G401 (cell line): ENCODE data around the gene CYP17A1. TPM values are rescaled to one million over a fixed set of nuclear protein-coding genes. Genes with fewer than 3 reads are reported as not detected.

Experiments used
- DNase-seq: peaks from one replicate; pipeline ENCODE4 v3.0.0-alpha.2; 2015; ENCODE audit warnings: low spot score
- in situ Hi-C: cut with HindIII; loops from 2 replicates; pipeline ENCODE4 v1.10.0; 2016; ENCODE audit warnings: low sequenced_read_pairs, mixed read lengths
- total RNA-seq: library from RNA; depleted of rRNA; stranded (reverse); fragments of >200 nt; shearing (Covaris generic); gene quantifications from 2 replicates; pipeline ENCODE4 v1.2.3, GENCODE V29; 2014

Gene CYP17A1
- total RNA-seq, 1 experiment from 2014 or later: not detected

DNA sequence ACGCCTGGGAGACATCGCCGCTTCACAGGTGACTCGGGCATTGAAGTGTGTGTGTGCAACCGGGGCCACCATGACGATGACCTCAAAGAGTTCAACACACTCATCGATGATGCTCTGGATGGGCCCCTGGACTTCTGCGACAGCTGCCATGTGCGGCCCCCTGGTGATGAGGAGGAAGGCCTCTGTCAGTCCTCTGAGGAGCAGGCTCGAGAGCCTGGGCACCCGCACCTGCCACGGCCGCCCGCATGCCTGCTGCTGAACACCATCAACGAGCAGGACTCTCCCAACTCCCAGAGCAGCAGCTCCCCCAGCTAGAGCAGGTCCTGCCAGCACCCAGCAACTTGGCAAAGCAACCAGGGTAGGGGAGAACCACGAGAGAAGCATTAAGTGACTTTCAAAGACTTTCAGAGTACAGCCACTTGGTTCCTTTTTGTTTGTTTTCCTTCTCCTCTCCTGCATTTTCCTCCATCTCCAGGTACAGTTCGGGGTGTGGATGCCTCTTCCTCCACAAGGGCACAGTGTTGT is 24.1 kb downstream of the CYP17A1 start:
- in situ Hi-C loops: no loop called here

DNA sequence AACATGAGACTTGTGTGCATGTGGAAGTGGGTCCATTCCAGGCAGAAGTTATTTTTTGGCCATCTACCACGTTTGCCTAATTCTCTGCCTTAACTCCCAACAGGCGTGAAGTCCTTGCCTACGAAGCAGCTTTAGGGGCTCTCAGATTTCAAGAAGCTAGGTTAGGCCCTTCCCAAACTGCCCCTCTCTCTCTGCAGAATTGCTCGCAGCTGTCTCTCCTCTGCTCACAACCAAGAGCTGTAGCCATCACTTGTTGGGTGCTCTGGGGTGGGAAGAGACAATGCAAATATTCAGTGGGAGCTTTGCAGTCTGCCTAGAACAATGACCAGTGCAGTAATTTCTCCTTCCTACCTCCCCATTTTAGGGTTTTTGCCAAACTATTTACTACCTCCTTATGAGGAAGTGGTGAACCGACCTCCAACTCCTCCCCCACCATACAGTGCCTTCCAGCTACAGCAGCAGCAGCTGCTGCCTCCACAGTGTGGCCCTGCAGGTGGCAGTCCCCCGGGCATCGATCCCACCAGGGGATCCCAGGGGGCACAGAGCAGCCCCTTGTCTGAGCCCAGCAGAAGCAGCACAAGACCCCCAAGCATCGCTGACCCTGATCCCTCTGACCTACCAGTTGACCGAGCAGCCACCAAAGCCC is 24.9 kb downstream of the CYP17A1 start:
- in situ Hi-C loops: no loop called here
- no peak for DNase-seq

More for the DNA sequence above, 24.1 kb downstream of the CYP17A1 start:
- no peak for DNase-seq

DNA sequence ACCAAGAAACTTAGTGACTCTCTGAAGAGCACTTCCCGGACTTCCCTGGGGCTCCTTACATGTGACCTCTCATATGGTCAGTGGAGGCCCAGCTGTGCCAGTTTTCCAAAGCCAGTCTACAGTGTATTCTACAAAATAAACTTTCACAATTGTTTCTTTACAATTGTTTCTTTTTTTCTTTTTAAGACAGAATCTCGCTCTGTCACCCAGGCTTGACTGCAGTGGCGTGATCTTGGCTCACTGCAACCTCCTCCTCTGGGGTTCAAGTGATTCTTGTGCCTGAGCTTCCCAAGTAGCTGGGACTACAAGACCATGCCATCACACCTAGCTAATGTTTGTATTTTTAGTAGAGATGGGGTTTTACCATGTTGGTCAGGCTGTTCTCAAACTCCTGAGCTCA is 25.9 kb downstream of the CYP17A1 start:
- in situ Hi-C loops: no loop called here
- DNase-seq: no peak

DNA sequence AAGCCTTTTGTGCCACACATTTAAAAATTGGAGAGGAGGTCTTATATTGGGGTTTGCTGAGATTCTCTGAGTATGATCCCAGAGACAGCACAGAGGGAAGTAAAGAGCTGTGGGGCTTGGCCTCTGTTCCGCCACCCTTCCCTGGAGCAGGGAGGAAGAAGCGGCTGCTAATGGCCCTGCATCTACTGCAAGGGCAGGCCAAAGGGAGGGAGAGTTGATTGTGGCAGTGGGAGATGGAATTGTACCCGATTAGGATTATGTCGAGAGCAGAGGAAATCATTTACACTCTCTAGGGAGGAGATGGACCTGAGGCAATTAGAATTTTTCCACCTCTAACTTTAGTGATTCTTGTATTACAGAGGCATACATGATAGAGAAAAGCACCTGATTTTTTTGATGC is 28.8 kb downstream of the CYP17A1 start:
- in situ Hi-C loops: no loop called here
- DNase-seq: no peak

DNA sequence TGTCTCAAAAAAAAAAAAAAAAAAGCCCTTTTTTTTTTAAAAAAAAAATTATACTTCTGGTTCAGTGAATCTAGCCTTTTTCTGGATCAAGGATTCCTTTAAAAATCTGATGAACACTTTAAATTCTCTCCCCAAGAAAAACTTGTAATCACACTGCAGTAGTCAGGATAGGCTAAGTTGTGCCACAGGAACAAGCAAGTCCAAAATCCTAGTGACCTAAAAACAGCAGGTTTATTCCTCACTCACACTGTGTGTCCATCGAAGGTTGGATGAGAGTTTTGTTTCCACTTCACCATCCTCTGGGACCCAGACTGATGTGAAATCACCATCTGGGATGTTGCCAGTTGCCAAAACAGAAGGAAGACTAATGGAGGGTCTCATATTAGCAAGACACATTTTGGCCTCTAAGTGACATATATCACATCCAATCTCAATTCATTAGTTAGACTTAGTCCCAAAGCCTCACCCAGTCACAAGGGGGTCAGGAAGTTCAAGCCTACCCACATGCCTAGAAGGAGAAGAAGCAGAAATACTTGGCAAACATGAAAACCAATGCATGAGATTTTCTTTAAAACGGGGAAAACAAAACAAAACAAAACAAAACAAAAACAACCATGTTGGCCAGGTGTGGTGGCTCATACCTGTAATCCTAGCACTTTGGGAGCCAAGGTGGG is 32.7 kb downstream of the CYP17A1 start:
- in situ Hi-C loops: no loop called here
- no peak for DNase-seq

DNA sequence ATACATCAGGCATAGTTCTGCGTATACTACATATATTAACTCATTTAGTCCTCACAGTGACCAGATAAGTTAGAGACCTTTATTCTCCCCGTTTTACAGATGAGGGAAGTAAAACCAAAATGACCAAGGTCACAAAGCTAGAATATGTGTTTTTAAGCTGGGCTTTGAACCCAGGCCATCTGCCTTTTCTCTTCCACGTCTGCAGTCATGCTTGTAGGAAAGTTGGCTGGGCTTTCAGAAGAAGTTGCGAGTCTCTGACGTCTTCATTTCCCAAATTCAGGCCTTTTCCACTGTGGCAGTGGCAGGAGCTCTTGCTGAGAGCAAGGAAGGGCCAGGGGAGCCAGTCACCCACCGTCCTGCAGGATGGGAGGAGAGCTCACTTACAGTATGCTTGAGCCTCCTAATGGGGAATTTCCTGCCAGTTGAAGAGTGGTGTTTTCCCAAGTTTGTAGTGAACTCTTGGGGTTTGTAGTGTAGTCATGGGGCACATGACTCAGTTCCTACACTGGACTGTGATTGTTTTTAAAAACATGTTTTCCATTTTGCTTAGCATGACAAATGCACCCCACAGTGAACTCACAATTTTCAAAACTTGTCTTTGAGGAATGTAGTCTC is 34.2 kb downstream of the CYP17A1 start:
- in situ Hi-C loops: no loop called here
- DNase-seq: no peak

DNA sequence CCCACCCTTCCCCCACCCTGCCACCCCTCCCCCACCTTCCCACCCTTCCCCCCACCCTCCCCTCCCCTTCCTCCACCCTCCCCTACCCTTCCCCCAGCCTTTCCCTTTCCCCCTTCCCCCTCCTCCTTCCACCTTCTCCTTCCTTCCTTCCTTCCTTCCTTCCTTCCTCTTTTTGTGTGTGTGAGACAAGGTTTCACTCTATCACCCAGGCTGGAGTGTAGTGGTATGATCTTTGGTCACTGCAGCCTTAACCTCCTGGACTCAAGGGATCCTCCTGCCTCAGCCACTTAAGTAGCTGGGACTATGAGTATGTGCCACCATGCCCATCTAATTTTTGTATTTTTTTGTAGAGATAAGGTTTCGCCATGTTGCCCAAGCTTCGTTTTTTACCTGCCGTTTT is 35.2 kb downstream of the CYP17A1 start:
- DNase-seq: no peak
- in situ Hi-C loops: no loop called here

DNA sequence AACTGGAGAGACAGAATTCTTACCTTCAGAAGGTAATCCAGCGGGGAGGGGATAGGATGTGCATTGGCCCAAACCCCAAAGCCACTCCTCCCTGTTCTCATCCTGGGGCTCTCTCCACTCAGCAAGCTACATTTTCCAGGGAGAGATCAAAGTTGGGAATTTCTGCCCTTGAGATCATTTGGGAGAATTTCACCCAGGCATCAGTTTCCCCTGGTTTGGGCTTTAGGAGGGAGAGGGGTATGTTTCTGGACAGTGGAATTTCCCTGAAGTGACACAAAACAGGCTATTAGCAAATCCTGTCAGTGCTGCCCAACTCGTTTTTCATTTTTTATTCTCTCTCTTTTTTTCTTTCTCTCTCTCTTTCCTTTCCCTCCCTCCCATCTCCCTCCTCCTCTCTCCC is 35.7 kb downstream of the CYP17A1 start:
- DNase-seq: no peak
- in situ Hi-C loops: no loop called here

DNA sequence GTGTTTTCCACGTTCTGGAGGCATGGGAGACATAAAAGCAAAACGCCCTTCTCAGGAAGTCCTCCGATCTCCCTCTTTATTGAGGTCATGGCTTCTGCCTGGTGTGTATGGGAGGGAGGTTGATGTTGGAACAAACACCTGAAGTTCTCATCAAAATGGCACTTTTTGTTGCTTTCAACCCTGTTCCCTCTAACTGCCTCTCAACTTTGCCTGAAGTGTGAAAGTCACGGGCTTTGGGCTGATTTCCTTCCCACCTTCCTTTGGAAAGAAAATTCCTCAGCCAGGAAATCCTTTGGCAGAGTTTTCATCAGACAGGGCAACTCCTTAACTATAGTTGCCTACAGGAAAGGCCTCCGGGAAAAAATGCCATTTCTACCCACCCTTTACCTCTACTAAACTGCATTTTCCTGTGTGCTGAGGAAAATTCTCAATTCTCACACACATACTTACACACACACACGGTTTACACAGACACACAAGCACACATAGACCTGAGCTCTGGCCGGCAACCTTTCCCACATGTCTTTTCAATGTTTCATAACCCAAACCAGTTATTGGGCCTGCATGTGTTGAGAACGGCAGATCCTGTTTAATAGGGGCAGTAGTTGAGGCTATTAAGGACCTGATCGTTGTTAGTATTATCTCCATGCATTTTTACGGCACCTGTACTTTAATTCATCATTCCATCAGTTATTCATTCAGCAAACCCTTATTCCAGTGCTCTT is 36.4 kb downstream of the CYP17A1 start:
- DNase-seq: no peak
- in situ Hi-C loops: no loop called here

DNA sequence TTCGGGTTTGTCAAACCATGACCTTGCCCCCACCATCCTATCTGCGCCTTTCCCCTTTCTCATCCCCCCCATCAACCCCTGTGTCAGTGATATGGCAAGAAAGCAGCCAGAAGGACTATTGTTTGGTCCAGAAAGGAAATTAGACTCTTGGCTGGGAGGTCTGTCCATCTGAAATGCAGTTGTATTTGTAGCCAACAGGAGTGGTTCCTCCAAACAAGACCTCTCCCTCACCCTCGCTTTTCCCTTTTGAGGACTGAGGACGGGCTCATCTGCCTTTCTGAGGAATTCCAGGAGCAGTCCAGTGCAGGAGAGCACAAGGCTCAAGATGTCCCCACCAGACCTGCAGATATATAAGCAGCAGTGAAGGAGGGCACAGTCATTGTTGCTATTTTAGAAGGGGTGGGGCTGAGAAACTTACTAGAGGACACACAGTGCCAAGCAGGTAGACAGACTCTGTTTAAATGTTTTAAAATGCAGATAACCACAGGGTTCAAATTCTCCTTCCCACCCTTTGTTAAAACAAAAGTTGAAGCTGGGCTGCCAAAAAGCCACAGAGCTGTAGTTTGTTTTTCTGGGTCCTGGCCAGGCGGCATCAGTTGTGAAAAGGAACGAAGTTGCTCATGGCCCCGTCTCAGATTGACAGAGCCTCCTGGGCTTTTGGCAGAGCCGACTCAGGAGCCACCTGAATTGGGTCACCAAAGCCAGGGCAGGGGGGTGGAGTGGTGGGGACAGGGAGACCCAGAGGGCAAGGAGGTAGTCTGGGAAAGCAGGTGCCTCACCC is 37.3 kb downstream of the CYP17A1 start:
- DNase-seq: no peak
- in situ Hi-C loops: no loop called here

DNA sequence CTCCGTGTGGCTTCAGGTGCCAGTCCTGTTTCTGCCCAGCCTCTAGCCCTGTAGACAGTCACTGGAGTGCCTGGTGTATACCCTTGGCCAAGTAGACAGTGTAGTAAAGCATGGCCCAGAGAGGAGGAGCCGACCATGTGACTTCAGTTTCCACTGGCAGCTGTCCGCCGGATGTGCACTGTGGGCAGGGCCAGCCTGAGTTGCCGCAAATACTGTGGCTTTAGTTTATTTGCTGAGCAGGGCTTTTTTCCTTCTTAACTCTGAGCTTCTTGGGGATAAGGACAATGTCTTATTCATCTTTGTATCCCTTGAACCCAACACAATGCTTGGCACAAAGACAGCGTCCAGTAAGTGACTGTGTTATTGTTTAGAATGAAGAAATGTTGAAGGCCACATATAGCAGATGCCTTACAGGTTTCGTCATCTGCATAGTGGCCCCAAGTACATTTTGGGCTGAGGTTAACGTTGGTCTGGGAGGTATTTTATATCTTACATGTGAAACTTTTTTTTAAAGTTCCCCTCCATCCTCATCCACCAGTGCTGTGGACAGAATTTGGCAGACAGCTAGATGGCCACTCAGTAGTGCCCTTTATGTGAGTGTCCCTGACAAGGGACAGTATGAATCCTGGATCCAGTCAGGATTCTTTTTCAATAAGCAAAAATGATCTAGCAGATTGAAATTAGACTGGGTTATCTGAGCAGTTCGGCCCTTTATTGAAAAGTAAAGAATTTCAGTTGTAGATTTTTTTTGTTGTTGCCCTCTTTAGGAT is 40.6 kb downstream of the CYP17A1 start:
- peak; percentile 40 for DNase-seq
- in situ Hi-C loops: no loop called here

DNA sequence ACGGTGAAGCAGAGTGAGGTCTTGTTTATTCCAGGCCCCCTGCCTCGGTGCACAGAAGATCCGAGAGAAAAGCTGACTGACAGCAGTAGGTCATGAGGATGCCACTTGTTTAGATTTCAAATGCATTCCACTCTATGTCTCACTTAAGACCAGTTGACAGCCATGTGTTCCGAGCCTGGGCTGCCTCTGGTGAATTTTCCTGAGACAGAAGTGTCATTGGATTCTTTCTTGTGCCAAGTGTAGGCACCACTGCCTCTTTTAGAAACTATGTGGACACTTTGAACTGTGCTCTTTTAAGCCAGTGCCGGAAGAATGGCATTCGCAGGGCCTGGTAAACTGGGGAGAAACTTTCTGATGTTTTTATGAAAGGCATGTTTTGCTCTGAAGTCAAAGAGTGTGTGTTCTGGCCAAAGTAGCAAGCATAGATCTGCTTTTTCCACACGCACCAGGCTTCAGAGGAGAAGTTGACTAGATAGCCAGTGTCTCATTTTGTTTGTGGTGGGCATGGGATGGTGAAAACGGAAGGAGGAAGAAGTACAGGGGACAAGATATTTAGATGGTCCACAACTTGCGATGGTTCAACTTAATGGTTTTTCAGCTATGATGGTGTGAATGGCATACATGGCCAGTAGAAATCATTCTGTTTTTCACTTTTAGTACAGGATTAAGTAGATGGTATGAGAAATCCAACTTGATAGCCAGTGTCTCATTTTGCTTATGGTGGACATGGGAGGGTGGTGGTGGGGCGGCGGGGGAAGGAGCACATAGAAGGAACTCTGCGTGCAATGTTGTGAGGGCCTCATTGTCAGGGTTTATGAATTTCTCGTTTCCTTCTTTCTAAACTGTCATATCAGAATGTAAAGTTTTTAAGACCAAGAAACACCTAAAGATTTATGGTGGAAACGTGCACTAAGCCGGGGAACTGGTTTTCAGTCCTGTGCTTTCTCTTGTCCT is 41.5 kb downstream of the CYP17A1 start:
- in situ Hi-C loops: no loop called here
- no peak for DNase-seq

DNA sequence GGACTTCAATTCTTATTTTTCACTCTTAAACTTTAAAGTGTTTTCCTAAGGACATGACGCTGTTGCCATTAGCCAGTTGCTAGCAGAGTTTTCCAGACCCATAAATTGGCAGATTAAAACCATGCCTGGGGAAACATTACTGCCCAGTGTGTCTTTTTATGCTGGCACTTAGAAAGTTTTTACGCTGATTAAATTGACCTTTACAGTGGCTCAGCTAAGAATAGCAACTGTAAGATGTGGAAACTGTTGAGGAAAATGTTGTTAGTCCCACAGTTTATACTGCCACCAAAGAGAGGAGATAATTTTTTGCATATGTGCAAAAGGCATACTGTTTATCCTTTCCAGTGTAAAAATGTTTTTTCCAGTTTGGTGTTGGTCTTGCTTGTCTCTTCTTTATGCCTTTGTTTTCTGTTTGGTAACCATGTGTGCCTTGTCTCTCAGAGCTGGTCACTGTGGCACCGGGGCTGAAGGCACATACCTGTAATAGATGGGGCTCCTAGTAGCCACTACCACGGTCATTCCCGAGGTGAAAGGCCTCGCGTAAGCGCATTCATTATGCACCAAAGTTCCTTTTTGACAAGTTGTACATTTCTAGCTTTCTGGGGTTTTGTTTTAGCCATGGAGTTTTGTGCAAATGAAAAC is 45.3 kb downstream of the CYP17A1 start:
- in situ Hi-C loops: no loop called here
- DNase-seq: no peak

DNA sequence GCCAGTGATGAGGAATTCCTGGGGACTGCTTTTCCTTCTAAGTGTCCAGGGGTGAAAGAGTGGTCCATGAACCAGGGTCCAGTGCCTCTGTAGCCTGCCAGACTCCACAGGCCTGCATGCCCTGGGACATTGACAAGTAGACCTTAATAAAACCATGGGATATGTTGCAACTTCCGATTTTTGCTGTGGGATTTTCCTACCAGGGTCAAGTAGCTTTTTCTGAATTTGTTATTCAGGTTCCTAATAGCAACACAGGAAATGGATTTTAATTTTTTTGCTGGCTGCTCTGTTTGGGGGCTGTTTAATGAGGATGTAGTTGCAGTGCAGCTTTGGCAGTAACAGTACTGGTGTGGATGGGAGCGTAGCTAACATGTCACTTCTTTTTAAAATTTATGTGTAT is 51.4 kb downstream of the CYP17A1 start:
- DNase-seq: no peak
- in situ Hi-C loops: no loop called here

DNA sequence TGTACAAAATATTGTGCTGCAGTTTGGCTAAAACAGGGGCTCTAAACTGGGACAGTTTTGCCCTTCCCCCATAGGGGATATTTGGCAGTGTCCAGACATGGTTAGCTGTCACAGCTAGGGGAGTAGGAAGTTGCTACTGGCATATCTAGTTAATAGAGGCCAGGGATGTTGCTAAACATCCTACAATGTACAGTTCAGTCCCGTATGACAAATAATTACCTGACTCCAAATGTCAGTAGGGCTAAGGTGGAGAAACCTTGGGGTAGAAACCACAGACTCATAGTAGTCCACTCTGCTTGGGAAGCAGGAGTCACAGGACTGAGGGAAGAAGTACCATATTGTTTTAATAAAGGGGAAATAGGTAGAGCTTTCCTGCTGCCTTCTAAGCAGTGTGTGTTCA is 53.6 kb downstream of the CYP17A1 start:
- in situ Hi-C loops: no loop called here

DNA sequence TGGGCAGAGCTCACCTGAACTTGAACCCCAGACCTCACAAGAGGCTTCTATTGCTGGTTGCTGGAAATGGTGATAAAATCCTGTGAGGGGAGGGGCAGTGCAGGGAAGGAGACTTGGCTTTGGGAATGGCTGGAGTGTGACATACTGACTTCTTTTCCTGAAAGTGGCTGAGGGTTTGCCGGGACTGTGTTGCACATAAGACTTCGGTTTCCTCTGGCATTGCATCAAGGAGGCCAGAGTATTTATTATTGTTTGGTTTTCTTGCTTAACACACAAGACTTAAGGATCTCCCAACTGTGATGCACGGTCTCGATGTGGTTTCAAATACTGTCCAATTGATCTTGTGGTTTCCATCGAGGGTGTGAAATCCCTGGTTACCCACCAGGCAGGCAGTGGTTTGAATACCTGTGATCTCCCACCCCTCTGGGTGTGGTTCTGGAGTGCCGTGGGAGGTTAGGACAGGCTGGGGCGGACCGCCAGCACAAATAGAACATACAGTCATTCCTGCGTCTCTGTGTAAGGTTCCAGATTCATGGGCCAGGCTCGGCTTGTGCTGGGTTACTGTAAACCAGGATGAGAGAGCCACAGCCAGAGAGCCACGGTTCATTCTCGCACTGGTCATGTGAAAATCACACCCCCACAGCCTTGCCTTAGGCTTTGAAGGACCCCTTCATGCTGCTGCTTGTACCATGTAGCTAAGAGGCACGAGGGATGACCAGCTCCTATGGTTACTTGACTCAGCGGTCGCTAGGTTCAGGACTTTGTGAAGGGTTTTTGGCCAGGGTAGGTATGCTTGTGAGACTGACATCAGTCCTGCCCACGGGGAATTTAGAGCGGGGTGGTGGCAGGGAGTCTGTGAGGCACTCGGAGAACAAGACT is 54.3 kb downstream of the CYP17A1 start:
- DNase-seq: no peak
- in situ Hi-C loops: no loop called here

More for the DNA sequence above, 53.6 kb downstream of the CYP17A1 start:
- DNase-seq: no peak
